GM12872 (cell line): ENCODE results near the gene CPTP.
A peak's percentile ranks its signal among the peaks of the same experiment; 100 is the strongest.

Source experiments
- TF ChIP-seq, protein P1 (sequence below): IDR thresholded peaks from 3 replicates; pipeline ENCODE4 v1.5.1; 2011; ENCODE audit warnings: low read depth, mild to moderate bottlenecking, low read length, moderate library complexity; ENCODE audit not compliant: insufficient read depth

Gene CPTP

DNA sequence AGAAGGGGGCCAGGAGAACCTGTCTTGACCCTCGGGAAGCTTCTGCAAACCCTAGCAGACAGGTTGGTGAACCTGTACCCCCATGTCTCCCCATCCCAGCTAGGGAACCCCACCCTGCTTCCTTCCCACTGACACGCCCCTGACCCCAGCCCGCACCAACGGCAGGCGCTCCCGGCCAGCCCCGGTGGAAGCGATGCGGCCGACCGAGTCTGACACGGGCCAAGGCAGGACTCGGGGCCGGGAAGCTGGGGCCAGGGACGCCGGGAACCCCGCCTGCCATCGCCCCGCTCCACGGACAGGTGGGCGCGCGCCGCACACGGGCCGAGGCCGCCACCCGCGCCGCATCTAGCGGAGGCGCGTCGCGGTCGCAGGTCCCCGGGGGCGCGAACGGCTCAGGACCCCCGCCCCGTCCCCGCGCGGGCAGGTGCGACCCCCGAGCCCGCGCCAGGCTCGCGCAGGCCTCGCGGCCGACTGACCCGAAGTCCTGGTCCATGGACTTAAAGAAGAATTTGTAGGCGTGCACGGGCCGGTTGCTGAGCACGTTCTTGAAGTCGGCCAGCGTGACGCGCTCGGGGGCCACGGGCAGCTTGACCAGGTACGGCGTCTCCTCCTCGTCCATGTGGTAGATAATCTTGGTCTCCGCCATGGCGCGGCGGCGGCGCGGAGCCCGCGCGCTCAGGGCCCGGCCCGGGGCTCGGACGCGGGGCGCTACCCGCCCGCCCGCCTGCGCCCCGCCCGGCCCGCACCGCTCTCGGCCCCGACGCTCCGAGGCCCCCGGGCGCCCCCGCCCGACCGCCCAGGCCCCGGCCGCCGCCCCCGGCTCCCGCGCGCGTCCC lies 24.0 kb downstream of the CPTP start:
- TF ChIP-seq, protein P1, sequence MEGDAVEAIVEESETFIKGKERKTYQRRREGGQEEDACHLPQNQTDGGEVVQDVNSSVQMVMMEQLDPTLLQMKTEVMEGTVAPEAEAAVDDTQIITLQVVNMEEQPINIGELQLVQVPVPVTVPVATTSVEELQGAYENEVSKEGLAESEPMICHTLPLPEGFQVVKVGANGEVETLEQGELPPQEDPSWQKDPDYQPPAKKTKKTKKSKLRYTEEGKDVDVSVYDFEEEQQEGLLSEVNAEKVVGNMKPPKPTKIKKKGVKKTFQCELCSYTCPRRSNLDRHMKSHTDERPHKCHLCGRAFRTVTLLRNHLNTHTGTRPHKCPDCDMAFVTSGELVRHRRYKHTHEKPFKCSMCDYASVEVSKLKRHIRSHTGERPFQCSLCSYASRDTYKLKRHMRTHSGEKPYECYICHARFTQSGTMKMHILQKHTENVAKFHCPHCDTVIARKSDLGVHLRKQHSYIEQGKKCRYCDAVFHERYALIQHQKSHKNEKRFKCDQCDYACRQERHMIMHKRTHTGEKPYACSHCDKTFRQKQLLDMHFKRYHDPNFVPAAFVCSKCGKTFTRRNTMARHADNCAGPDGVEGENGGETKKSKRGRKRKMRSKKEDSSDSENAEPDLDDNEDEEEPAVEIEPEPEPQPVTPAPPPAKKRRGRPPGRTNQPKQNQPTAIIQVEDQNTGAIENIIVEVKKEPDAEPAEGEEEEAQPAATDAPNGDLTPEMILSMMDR = no peak

DNA sequence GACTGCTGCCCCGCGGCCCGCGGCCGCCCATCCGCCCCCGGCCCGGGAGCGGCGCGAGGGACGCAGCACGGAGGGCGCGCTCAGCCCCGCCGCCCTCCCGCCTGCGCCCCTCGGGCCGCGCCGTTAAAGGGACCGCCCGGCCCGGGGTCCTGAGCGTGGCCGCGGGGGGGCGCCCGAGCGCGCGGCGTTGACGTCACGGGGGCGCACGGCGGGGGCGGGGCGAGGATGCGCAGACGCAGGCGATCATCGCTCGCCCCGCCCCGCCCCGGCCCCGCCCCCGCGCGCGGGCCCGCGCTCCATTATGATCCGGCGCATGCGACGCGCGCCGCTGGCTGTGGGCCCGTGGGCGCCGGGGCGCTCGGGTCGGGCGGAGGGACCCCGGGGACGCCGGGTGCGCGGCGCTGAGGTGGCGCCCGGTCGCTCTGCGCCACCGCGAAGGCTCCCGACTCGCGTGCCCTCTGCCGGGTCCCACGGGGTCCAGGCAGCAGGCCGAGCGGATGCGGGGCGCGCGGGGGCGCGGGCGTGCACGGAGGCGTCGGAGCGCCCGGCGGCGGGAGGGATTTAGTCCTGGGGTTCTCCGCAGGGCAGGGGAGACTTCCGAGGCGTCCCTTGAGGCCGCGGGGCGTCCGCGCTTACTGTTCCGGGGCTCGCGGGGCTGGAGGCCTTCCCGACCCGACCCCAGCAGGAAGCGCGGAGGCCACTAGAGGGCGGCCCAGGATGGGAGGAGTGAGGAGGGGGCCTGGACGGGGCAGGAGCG lies 24.8 kb downstream of the CPTP start, which contains the start of gene DVL1:
Gene DVL1, minus strand, starts transcription at position 163 of the 757 bp plus-strand sequence. CDS start 353 bp downstream, outside the sequence.
- TF ChIP-seq, protein P1 = peak; percentile 50; the same call in 2 of the 3 replicates

DNA sequence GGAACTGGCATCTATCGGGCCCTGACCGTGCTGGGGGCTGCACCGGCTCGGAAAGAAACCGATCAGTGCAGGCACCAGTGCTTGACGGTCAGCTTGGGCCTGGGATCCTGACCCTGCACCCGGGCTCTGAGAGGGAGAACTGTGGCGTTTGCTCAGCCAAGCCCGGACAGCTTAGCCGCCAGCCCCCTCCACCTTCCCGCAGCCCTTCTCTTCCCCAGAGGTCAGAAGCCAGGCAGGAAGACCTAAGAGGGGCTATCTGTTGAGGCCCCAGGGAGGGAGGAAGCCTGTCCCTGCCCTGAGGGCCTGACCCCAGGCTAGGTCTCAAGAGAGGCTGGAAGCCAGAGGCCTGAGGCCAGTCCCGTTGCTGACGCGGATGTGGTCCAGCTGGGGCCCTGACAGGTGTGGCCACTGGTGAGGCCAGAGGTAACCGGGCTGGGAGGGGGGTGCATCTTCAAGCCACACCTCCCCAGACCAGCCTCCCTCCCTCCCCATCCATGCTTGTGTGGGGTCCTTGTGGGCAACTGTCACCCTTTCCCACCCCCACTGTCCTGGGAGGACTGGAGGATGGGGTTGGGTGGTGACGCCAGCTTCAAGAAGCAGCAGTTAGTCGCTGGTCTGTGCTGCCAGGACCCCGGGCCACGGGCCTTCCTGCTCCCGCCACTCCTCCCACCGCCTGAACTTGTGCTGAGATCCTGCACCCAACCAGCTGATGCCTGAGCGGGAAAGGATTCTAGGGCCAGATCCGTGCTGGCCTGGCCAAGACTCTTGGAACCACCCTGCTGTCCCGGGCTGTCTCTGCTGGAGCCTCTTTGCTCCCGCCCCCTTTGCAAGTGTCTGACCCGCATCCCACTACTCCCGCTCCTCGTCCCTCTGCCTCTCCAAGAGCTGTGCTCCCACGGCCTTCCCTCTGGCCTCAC lies 27.2 kb downstream of the CPTP start:
- TF ChIP-seq, protein P1 = no peak

DNA sequence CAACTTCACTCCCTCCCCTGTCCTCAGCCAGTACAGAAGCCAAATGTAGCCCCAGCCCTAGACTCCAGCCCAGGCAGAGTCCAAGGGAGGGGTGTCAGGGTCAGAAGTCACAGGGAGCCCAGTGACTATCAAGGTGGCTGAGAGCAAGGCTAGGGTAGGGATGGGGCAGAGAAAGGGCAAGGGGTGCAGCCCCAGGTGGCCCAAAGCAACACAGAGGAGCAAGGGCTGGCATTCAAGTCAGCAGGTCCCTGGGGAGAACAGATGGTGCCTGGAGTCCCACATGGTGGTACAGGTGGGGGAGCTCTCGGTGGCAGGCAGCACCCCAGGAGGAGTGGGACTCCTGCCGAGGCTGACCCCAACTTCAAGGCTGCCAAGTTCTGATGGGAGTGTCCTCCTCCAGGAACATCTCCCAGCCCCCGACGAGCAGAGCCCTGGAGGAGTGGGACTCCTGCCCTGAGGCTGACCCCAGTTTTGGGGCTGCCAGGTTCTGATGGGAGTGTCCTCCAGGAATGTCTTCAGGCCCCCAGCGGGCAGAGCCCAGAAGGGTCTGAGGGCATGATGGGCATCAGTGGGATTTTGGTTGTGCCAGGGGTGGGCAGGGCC lies 28.3 kb downstream of the CPTP start:
- TF ChIP-seq, protein P1 = no peak

DNA sequence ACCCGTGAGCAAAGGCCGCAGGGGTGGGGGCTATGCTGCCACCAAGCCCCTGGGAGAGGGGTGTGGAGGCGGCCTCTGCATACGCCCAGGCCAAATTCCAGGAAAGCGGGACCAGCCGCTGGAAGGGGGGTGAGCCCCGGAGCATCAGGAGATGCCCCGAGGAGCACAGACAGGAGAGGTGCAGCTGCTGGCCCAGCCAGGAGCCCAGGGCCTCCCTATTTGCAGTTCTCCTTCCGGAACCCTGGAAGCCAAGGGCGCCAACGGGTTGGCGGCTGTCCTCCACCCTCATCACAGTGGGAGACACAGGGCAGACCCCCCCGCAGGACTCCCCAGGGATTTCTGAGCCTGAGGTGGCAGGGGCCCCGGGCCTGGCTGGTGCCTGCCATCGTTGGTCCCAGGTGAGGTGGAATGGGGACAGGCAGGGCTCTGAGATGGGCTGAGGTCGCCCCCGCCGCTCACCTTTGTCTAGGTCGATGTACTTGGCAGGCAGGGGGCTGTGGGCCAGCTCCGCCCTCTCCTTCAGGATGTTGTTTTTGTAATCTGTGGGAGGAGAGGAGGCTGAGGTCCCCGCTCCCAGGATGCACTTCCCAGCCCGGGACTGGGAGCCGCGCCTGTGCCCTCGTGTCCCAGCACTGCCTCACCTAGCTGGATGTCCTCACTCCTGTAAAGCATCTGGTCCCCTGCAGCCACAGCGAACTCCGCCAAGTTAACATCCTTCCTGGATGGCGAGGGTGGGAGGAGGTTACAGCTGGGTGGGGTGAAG lies 29.0 kb downstream of the CPTP start:
- TF ChIP-seq, protein P1 = no peak
